ENCODE results near the gene KL.

DNA sequence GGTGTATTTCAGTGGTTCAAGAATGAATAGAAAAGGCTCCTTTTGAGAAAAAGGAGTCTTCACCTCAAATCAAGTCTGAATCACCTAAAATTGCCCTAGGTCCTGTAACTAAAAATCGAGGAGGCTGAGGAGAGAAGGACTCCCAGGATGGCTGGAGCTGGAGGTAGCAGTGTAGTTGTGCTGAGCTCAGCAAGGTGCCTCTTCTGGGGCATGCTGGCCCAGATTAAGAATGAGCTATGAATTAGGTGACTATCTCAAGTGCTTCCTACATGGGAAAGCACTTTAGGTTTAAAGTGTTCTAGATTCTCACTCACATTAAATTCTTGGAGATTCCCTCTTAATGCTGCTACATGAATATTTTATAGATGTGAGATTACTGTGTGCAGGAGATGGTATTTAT lies 28.8 kb upstream of the KL start:
- TF ChIP-seq POLR2AphosphoS5 (IDR thresholded peaks at IDR 0.05), result no peak
- TF ChIP-seq, protein P1, sequence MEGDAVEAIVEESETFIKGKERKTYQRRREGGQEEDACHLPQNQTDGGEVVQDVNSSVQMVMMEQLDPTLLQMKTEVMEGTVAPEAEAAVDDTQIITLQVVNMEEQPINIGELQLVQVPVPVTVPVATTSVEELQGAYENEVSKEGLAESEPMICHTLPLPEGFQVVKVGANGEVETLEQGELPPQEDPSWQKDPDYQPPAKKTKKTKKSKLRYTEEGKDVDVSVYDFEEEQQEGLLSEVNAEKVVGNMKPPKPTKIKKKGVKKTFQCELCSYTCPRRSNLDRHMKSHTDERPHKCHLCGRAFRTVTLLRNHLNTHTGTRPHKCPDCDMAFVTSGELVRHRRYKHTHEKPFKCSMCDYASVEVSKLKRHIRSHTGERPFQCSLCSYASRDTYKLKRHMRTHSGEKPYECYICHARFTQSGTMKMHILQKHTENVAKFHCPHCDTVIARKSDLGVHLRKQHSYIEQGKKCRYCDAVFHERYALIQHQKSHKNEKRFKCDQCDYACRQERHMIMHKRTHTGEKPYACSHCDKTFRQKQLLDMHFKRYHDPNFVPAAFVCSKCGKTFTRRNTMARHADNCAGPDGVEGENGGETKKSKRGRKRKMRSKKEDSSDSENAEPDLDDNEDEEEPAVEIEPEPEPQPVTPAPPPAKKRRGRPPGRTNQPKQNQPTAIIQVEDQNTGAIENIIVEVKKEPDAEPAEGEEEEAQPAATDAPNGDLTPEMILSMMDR (IDR thresholded peaks at IDR 0.05), result no peak
- TF ChIP-seq POLR2A (IDR thresholded peaks at IDR 0.05), result no peak
- no peak for TF ChIP-seq EP300 (IDR thresholded peaks at IDR 0.05; ENCODE audit: low read depth)

Measured in transverse colon (tissue), 4 donors.